HEK293 (cell line): Measurements from ENCODE around the gene LYL1.
A peak's percentile ranks its signal among the peaks of the same experiment; 100 is the strongest.

Experiments used
- CTCF ChIA-PET: fragments of 350-600 bp; formaldehyde crosslinking; extraction: SDS; loops from one replicate; lab custom pipeline; 2021; ENCODE audit warnings: antibody characterized with exemption; lab: Yijun Ruan, JAX
- POLR2A ChIA-PET: fragments of 300-600 bp; formaldehyde crosslinking; extraction: SDS; loops from one replicate; lab custom pipeline; 2020; ENCODE audit warnings: antibody characterized with exemption, inconsistent platforms; lab: Yijun Ruan, JAX
- H3K27ac ChIP-seq: fragments of 200-500 bp; sonication (Bioruptor generic); 2 replicates; pipeline ENCODE4 v1.5.1; 2014; ENCODE audit warnings: low read depth, low read length, control low read depth, inconsistent platforms; ENCODE audit errors: extremely low read depth
- H3K36me3 ChIP-seq, 2 experiments: fragments of 200-500 bp in 1 of 2; sonication (Bioruptor generic) in 1 of 2; 1 replicate in 1 of 2; 2 replicates in 1 of 2; pipeline ENCODE4 v1.5.1; 2014 to 2017; ENCODE audit warnings: inconsistent platforms in 2 of 2, low read length in 2 of 2; ENCODE audit not compliant: control insufficient read depth in 2 of 2, insufficient read depth in 1 of 2
- H3K4me1 ChIP-seq: fragments of 200-500 bp; sonication (Bioruptor generic); 2 replicates; pipeline ENCODE4 v1.5.1; 2014; ENCODE audit warnings: mild to moderate bottlenecking, low read length, inconsistent platforms; ENCODE audit not compliant: control insufficient read depth, insufficient read depth
- H3K4me3 ChIP-seq: 2 replicates; pipeline ENCODE4 v1.5.1; 2011; ENCODE audit warnings: low read depth, mild to moderate bottlenecking, control low read depth, low read length, moderate library complexity
- H3K9me3 ChIP-seq: fragments of 200-500 bp; sonication (Bioruptor generic); 2 replicates; pipeline ENCODE4 v1.5.1; 2014; ENCODE audit warnings: low read depth, low read length, inconsistent platforms; ENCODE audit not compliant: control insufficient read depth, insufficient read depth
- AEBP2 ChIP-seq: fragments of 450-650 bp; formaldehyde crosslinking; IDR thresholded peaks from 2 replicates; pipeline ENCODE4 v1.5.1; 2016; ENCODE audit warnings: missing biosample characterization, missing genetic modification characterization, borderline replicate concordance
- EGR2 ChIP-seq: fragments of 450-650 bp; formaldehyde crosslinking; IDR thresholded peaks from 2 replicates; pipeline ENCODE4 v1.5.1; 2016; ENCODE audit warnings: low read depth, missing biosample characterization, missing genetic modification characterization
- GLI4 ChIP-seq: fragments of 450-650 bp; formaldehyde crosslinking; IDR thresholded peaks from 2 replicates; pipeline ENCODE4 v1.5.1; 2016; ENCODE audit warnings: missing biosample characterization, missing genetic modification characterization
- SCRT1 ChIP-seq: fragments of 450-650 bp; formaldehyde crosslinking; IDR thresholded peaks from 2 replicates; pipeline ENCODE4 v1.5.1; 2016; ENCODE audit warnings: missing biosample characterization, missing genetic modification characterization, borderline replicate concordance
- ZBTB48 ChIP-seq: fragments of 450-650 bp; formaldehyde crosslinking; IDR thresholded peaks from 2 replicates; pipeline ENCODE4 v1.5.1; 2016; ENCODE audit warnings: missing biosample characterization, missing genetic modification characterization
- ZFHX2 ChIP-seq: fragments of 450-650 bp; formaldehyde crosslinking; conservative IDR thresholded peaks from 2 replicates; pipeline ENCODE4 v1.5.1; 2016; ENCODE audit warnings: missing biosample characterization, missing genetic modification characterization
- ZFP69B ChIP-seq: fragments of 450-650 bp; formaldehyde crosslinking; IDR thresholded peaks from 2 replicates; pipeline ENCODE4 v1.5.1; 2016; ENCODE audit warnings: missing biosample characterization, missing genetic modification characterization
- ZNF18 ChIP-seq: fragments of 450-650 bp; formaldehyde crosslinking; IDR thresholded peaks from 2 replicates; pipeline ENCODE4 v1.5.1; 2016; ENCODE audit warnings: missing biosample characterization, missing genetic modification characterization
- ZNF560 ChIP-seq: fragments of 450-650 bp; formaldehyde crosslinking; IDR thresholded peaks from 2 replicates; pipeline ENCODE4 v1.5.1; 2017; ENCODE audit warnings: missing biosample characterization, missing genetic modification characterization, borderline replicate concordance
- ZNF623 ChIP-seq: fragments of 450-650 bp; formaldehyde crosslinking; IDR thresholded peaks from 2 replicates; pipeline ENCODE4 v1.5.1; 2016; ENCODE audit warnings: missing biosample characterization, missing genetic modification characterization
- ZNF626 ChIP-seq: fragments of 450-650 bp; sonication (Bioruptor Pico); formaldehyde crosslinking; IDR thresholded peaks from 2 replicates; pipeline ENCODE4 v1.5.1; 2018; ENCODE audit warnings: missing biosample characterization, missing genetic modification characterization, inconsistent platforms
- ZNF707 ChIP-seq: fragments of 450-650 bp; formaldehyde crosslinking; IDR thresholded peaks from 2 replicates; pipeline ENCODE4 v1.5.1; 2016; ENCODE audit warnings: missing biosample characterization, missing genetic modification characterization
- ZSCAN5A ChIP-seq: fragments of 450-650 bp; formaldehyde crosslinking; IDR thresholded peaks from 2 replicates; pipeline ENCODE4 v1.5.1; 2016; ENCODE audit warnings: missing biosample characterization, missing genetic modification characterization
- TF ChIP-seq, protein P1 (sequence below): fragments of 450-650 bp; formaldehyde crosslinking; IDR thresholded peaks from 2 replicates; pipeline ENCODE4 v1.5.1; 2016; ENCODE audit warnings: missing biosample characterization, missing genetic modification characterization
- TF ChIP-seq, protein P2 (sequence below): fragments of 450-650 bp; formaldehyde crosslinking; IDR thresholded peaks from 2 replicates; pipeline ENCODE4 v1.5.1; 2016; ENCODE audit warnings: missing biosample characterization, missing genetic modification characterization

Gene LYL1

DNA sequence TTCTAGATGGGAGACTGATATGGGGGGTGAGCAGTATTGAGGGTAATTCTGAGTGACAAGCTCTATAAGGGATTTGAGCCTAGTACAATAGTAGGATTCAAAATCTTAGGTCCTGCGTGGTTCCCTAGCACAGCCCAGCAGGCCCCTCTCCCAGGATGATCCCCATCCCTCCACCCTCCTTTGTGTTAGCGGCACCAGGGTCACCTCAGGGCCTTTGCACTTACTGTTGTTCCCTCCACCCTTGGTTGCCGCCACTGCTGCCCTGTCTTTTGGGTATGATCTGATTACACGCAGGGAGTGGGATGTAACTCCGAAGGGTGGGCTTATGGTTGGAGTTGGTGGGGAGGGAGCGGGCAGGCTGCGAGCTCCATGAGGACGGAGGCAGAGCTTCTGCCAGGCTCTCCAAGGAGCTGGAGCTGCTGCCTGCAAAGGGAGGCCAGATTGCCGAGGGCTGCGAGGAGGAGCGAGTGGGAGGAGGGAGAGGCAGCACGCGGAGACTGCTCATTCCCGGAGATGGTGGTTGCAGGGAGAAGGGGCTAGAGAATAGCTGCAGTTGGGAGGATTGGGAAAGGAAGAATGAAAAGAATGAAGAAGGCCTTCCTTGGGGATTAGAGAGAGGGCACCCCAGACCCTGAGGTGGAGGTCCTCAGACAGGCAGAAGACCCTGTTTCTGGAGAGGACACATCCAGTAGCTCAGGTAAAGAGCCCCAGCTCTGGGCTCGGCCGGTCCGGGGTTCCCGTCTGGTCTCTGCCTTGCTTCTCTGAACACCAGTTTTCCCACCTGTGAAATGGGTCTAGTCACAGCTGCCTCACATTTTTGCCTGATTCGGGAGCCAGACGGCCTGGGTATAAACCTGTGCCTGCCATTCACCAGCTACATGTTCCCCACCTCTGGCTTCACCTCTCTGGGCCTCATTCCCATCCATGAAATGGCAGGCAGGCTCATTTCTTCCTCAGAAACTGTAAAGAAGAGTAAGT is 20.6 kb upstream of the LYL1 start:
- ChIA-PET CTCF (interaction anchor here (0.7 to 1.9 kb wide), 3 partner anchors 72 to 158 kb away, joined by 3 to 6 read pairs (median 3); no protein-coding TSS in a partner anchor), POLR2A (interaction anchor here (1.1 to 2.2 kb wide), 3 partner anchors 8 to 44 kb away, joined by 3 to 6 read pairs (median 4); no protein-coding TSS in a partner anchor)
- TF ChIP-seq ZFHX2 (tag by site-specific recombination) (peak; percentile 57; the same call in 1 of the 2 replicates), ZNF623 (peak; percentile 96), ZFP69B (tag by site-specific recombination) (no peak), EGR2 (tag by site-specific recombination) (peak; percentile 55)
- H3K4me3 ChIP-seq, result no peak overlapping the region
- H3K27ac ChIP-seq, result no peak overlapping the region
- peaks cover 4 to 61% of the 10 kb centered on the region in 2 experiments; a peak in 2 of 3 replicates for H3K36me3 ChIP-seq
- no peaks in the 10 kb centered on the region for H3K9me3 ChIP-seq
- peaks cover 7% of the 10 kb centered on the region for H3K4me1 ChIP-seq

DNA sequence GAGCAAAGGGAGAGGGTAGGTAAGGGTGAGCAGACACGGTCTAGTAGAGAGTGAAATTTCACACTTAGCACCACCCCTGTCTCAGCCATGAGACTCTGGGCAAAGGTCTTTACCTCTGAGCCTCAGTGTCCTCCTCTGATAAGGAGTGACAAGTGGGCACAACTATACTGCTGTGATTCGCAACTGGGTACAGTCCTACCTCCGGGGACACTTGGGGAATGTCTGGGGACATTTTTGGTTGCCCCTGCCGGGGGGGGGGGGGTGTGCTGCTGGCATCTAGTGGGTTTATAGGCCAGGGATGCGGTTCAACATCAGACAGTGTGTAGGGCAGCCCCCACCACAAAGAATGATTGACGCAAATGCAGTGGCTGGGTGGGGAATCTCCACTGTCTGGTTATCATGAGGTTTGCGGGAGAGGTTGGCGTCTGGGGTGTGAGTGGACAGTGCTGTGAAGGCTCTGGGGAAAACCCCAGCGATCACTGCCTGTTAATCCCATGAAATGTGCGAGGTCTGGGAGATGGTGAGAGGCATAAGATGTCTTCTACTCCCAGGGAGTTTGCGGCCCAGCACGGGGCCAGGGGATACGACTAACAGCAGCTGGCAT is 19.7 kb upstream of the LYL1 start:
- CTCF ChIA-PET, result no interaction called here
- no peaks in the 10 kb centered on the region for H3K9me3 ChIP-seq
- peaks cover 4 to 57% of the 10 kb centered on the region in 2 experiments; a peak in 2 of 3 replicates for H3K36me3 ChIP-seq
- H3K4me1 ChIP-seq, result peaks cover 7% of the 10 kb centered on the region
- no peak overlapping the region for H3K27ac ChIP-seq
- H3K4me3 ChIP-seq, result no peak overlapping the region
- POLR2A ChIA-PET, result interaction anchor here (1.1 to 1.5 kb wide), 2 partner anchors 9 to 45 kb away, joined by 3 to 4 read pairs; no protein-coding TSS in a partner anchor
- no peak for TF ChIP-seq ZBTB48
- TF ChIP-seq, protein P1, sequence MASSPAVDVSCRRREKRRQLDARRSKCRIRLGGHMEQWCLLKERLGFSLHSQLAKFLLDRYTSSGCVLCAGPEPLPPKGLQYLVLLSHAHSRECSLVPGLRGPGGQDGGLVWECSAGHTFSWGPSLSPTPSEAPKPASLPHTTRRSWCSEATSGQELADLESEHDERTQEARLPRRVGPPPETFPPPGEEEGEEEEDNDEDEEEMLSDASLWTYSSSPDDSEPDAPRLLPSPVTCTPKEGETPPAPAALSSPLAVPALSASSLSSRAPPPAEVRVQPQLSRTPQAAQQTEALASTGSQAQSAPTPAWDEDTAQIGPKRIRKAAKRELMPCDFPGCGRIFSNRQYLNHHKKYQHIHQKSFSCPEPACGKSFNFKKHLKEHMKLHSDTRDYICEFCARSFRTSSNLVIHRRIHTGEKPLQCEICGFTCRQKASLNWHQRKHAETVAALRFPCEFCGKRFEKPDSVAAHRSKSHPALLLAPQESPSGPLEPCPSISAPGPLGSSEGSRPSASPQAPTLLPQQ (tag by site-specific recombination), result no peak
- TF ChIP-seq ZSCAN5A (tag by site-specific recombination), result no peak
- TF ChIP-seq, protein P2, sequence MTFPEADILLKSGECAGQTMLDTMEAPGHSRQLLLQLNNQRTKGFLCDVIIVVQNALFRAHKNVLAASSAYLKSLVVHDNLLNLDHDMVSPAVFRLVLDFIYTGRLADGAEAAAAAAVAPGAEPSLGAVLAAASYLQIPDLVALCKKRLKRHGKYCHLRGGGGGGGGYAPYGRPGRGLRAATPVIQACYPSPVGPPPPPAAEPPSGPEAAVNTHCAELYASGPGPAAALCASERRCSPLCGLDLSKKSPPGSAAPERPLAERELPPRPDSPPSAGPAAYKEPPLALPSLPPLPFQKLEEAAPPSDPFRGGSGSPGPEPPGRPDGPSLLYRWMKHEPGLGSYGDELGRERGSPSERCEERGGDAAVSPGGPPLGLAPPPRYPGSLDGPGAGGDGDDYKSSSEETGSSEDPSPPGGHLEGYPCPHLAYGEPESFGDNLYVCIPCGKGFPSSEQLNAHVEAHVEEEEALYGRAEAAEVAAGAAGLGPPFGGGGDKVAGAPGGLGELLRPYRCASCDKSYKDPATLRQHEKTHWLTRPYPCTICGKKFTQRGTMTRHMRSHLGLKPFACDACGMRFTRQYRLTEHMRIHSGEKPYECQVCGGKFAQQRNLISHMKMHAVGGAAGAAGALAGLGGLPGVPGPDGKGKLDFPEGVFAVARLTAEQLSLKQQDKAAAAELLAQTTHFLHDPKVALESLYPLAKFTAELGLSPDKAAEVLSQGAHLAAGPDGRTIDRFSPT (tag by site-specific recombination), result no peak
- no peak for TF ChIP-seq GLI4
- TF ChIP-seq ZNF560, result no peak
- TF ChIP-seq, all 188 proteins: peak for 0

- no peak overlapping the region for H3K4me3 ChIP-seq
- peaks cover 7% of the 10 kb centered on the region for H3K4me1 ChIP-seq
- ChIA-PET CTCF (interaction anchor here (0.6 to 0.9 kb wide), 2 partner anchors 144 to 275 kb away, joined by 3 read pairs; no protein-coding TSS in a partner anchor), POLR2A (interaction anchor here (0.6 to 4.2 kb wide), 3 partner anchors 28 to 145 kb away, joined by 3 to 27 read pairs (median 5); partner anchors contain the start of genes IER2 and STX10)
- peaks cover 1 to 56% of the 10 kb centered on the region in 2 experiments; a peak in 2 of 3 replicates for H3K36me3 ChIP-seq
- H3K27ac ChIP-seq, result 0 out of 2 replicates have a peak overlapping the region, but pooled peaks have one; percentile 11
- H3K9me3 ChIP-seq, result no peaks in the 10 kb centered on the region
- TF ChIP-seq AEBP2 (tag by site-specific recombination) (no peak), ZNF626 (no peak), SCRT1 (no peak), ZNF18 (no peak), ZNF707 (no peak)
- TF ChIP-seq, protein P2 (tag by site-specific recombination), result no peak
Observed at GRCh38 chr19:13121551-13122274, 19.1 kb upstream of the LYL1 start.
